Gastroesophageal sphincter (tissue), 4 donors: ENCODE measurements around the gene ZHX3. TPM values are rescaled to one million over a fixed set of nuclear protein-coding genes. Genes with fewer than 3 reads are reported as not detected.

Experiments used
- ATAC-seq: fragments of 150-250 bp; one replicate; pipeline ENCODE4 v1.9.1; 2016; ENCODE audit warnings: mild to moderate bottlenecking, moderate library complexity
- H3K27ac ChIP-seq, 4 donors: fragments of 200-600 bp; sonication (generic) in 3 of 4; 1 replicate in 3 of 4; 2 replicates in 1 of 4; pipeline ENCODE4 v1.5.1; 2016 to 2019
- H3K27me3 ChIP-seq: fragments of 200-600 bp; sonication (generic); one replicate; pipeline ENCODE4 v1.5.1; 2019
- H3K36me3 ChIP-seq, 2 donors: fragments of 200-600 bp; sonication (generic); one replicate each; pipeline ENCODE4 v1.5.1; 2019; ENCODE audit warnings: control low read depth in 1 of 2
- H3K4me1 ChIP-seq, 3 donors: fragments of 200-600 bp; sonication (generic); 1 replicate in 2 of 3; 2 replicates in 1 of 3; pipeline ENCODE4 v1.5.1; 2016 to 2019; ENCODE audit warnings: control low read depth in 2 of 3
- H3K4me3 ChIP-seq, 2 donors: fragments of 200-600 bp; sonication (generic); one replicate each; pipeline ENCODE4 v1.5.1; 2019; ENCODE audit warnings: mild to moderate bottlenecking in 1 of 2, moderate library complexity in 1 of 2
- H3K9me3 ChIP-seq, 3 donors: fragments of 200-600 bp; sonication (generic); one replicate each; pipeline ENCODE4 v1.5.1; 2017 to 2019; ENCODE audit warnings: control low read depth in 2 of 3
- EP300 ChIP-seq: sonication (generic); formaldehyde crosslinking; IDR thresholded peaks from one replicate; pipeline ENCODE4 v1.6.1; 2017; ENCODE audit warnings: antibody characterized with exemption, mild to moderate bottlenecking
- POLR2A ChIP-seq, 2 donors: fragments of 450-650 bp; IDR thresholded peaks; one replicate each; pipeline ENCODE4 v1.6.1; 2017; ENCODE audit warnings: antibody characterized with exemption in 2 of 2, mild to moderate bottlenecking in 2 of 2, moderate library complexity in 1 of 2
- POLR2AphosphoS5 ChIP-seq: sonication (generic); formaldehyde crosslinking; IDR thresholded peaks from one replicate; pipeline ENCODE4 v1.6.1; 2017; ENCODE audit warnings: antibody characterized with exemption
- WGBS, 2 donors: methylation state at CpG; one replicate each; pipeline ENCODE4 v1.1.5; 2018; ENCODE audit warnings: low coverage in 1 of 2; 5-methylcytosine and 5-hydroxymethylcytosine counted together
- total RNA-seq, 4 donors: library from RNA; depleted of rRNA; stranded (reverse); fragments of >200 nt; gene quantifications; one replicate each; pipeline ENCODE4 v1.1.0, GENCODE V29; 2016
- TF ChIP-seq, protein P1 (sequence below), 4 experiments: fragments of 200-600 bp in 2 of 4; fragments of 450-650 bp in 2 of 4; sonication (generic) in 1 of 4; IDR thresholded peaks; one replicate each; pipeline ENCODE4 v1.5.1; 2017 to 2019; ENCODE audit warnings: antibody characterized with exemption in 4 of 4, mild to moderate bottlenecking in 2 of 4, moderate library complexity in 2 of 4

Gene ZHX3
- total RNA-seq, 4 donors from 2014 or later, result 121 to 183 (median 155) TPM

DNA sequence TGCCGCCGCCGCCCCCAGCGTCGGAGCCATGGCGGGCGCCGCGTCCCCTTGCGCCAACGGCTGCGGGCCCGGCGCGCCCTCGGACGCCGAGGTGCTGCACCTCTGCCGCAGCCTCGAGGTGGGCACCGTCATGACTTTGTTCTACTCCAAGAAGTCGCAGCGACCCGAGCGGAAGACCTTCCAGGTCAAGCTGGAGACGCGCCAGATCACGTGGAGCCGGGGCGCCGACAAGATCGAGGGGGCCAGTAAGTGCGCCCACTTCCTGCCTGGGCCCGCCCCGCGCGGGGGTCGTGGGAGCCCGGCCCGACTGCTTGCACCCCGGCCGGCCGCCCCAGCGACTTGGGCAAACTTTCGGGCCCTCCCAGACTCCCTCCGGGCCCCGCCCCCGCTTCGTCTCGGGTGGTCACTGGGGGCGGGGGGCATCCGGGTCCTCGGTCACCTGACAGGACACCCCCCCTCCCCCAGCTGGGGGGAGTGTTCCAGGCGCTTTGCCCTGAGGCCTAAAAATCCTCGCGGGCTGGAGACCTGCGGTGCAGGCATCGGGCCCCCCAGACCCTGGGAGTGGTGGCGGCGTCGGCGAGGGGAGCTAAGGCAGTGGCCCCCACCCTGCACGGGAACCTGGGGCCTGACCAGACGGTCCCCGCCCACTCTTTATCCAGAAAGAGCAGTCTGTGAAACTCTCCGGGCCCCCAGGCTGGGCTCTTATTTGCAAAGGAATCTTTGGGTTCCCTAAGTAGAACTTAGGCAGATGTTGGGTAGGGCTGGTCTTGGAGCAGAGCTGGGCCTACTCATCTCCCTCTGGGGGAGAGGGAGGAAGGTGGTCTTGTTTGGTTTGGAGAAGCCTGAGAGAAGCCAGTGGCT lies 179.7 kb downstream of the ZHX3 start:
- no peaks in the 10 kb centered on the region for H3K27me3 ChIP-seq
- H3K4me1 ChIP-seq, result peaks cover 0 to 64% (median 35%) of the 10 kb centered on the region in 3 donors
- no peaks in the 10 kb centered on the region for H3K9me3 ChIP-seq
- H3K36me3 ChIP-seq, result no peaks in the 10 kb centered on the region
- no CpG with 5 or more reads among the region's 66 CpGs for WGBS, 2 donors
- peak overlapping the region; percentile 95 for H3K4me3 ChIP-seq
- H3K27ac ChIP-seq, result peak overlapping the region; percentile 81 to 99 (median 98)
- ATAC-seq, result peak; percentile 25
- peak in 1 of 2 donors; percentile 14 for TF ChIP-seq POLR2A (IDR thresholded peaks at IDR 0.05)
- TF ChIP-seq POLR2AphosphoS5, result peak; percentile 31
- TF ChIP-seq EP300, result no peak

DNA sequence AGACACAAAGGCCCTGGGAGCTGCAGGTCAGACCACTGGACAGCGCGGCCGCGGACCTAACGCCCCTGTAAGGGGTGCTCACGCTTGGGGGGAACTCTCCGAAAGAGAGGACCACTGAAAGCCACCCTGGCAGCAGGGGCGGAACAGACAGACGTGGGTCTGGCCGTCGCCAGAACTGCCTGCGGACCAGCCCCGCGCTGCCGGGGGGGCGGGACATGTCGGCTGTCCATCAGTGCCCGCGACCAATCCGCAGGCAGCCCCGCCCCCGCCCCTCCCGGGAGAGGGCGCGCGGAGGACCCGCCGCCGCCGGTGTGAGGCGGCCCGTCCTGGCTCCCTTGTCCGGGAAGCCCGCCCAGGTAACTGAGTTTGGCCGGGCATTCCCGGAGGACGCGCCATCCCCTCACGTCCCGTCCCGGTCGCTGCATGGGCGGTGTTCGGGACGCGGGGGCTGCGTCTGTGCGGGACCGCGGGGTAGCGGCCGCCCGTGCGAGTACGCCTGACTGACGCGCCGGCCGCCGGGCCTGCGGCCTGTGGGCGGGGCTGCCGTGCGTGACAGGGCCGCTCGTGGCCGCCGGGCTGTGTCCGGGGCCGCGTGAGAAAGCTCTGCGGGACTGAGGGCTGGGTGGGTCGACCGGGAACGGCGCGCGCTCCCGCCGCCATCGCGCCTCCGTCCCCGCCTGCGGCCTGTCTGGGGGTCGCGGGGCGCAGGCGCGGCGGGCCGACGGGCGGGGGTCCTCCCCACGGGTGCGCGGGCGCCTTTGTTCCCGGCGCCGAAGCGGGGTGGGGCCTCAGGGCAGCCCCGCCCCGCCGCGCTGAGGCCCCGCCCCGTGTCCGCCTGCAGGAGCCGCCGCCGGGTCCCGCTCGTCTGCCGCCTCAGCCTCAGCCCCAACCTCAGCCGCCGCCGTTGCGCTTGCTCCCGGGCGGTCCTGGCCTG lies 180.6 kb downstream of the ZHX3 start, which contains the start of gene PLCG1:
Gene PLCG1 (plus strand): TSS at position 864 of the 934 bp plus-strand sequence. CDS start 99 bp downstream, outside the sequence.
- peaks cover 0 to 55% (median 33%) of the 10 kb centered on the region in 3 donors for H3K4me1 ChIP-seq
- TF ChIP-seq EP300 (no peak), POLR2AphosphoS5 (peak; percentile 72), POLR2A (IDR thresholded peaks at IDR 0.05) (peak; percentile 72 to 75)
- TF ChIP-seq, protein P1, sequence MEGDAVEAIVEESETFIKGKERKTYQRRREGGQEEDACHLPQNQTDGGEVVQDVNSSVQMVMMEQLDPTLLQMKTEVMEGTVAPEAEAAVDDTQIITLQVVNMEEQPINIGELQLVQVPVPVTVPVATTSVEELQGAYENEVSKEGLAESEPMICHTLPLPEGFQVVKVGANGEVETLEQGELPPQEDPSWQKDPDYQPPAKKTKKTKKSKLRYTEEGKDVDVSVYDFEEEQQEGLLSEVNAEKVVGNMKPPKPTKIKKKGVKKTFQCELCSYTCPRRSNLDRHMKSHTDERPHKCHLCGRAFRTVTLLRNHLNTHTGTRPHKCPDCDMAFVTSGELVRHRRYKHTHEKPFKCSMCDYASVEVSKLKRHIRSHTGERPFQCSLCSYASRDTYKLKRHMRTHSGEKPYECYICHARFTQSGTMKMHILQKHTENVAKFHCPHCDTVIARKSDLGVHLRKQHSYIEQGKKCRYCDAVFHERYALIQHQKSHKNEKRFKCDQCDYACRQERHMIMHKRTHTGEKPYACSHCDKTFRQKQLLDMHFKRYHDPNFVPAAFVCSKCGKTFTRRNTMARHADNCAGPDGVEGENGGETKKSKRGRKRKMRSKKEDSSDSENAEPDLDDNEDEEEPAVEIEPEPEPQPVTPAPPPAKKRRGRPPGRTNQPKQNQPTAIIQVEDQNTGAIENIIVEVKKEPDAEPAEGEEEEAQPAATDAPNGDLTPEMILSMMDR (IDR thresholded peaks at IDR 0.05), result peak in 2 of 4 experiments; percentile 17 to 35

DNA sequence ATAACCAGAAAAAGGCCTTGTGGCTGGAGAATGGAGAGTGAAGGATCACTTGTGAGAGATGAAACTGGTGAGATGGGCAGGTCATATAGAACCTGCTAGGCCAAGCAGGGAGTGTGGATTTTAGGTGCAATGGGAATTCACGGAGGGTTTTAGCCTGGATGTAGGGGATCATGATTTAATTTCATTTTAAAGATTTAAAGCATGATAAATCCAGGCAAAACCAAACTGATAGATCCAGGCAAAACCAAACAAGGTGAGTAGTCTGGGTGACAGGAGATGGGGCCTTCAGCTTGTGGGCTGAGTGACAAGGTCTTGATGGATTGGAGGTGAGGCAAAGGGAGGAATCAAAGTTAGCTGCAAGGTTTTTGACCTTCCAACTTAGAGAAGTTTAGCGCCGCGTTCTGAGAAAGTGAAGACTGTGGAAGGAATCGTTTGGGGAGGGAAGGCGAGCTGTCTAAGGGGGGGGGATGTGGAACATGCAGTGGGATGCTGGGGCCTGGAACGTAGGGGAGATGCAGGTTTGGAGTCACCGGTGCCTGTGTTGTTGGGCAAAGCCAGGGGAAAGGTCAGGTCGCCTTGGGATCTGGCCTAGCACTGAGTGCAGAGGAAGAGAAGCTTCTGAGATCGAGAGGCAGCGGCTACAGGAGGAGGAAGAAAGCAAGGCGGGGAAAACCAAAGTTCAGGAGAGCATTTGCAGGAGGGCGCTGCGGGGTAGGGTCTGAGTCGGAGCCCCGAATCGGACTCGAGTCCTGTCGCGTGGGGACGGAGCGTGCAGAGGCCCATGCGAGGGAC lies 181.4 kb downstream of the ZHX3 start:
- no peaks in the 10 kb centered on the region for H3K36me3 ChIP-seq
- no peaks in the 10 kb centered on the region for H3K27me3 ChIP-seq
- peak overlapping the region; percentile 95 for H3K4me3 ChIP-seq
- ATAC-seq, result no peak
- WGBS, 2 donors, result 37 to 58% methylated on average over 9 to 12 of the region's 23 CpGs
- no peaks in the 10 kb centered on the region for H3K9me3 ChIP-seq
- TF ChIP-seq POLR2A (IDR thresholded peaks at IDR 0.05) (no peak), POLR2AphosphoS5 (no peak), EP300 (no peak)
- TF ChIP-seq, protein P1 (IDR thresholded peaks at IDR 0.05), result no peak
- peak overlapping the region; percentile 84 to 99 (median 98) for H3K27ac ChIP-seq
- H3K4me1 ChIP-seq, result peaks cover 0 to 47% (median 26%) of the 10 kb centered on the region in 3 donors

More for the DNA sequence above, 180.6 kb downstream of the ZHX3 start, which contains the start of gene PLCG1:
- ATAC-seq, result peak; percentile 90
- H3K27ac ChIP-seq, result peak within 1 kb of the TSS; percentile 84 to 99 (median 98)
- H3K9me3 ChIP-seq, result no peaks in the 10 kb centered on the region
- H3K4me3 ChIP-seq, result peak within 1 kb of the TSS; percentile 95
- H3K27me3 ChIP-seq, result no peaks in the 10 kb centered on the region
- no peaks in the 10 kb centered on the region for H3K36me3 ChIP-seq
- no CpG with 5 or more reads among the region's 121 CpGs for WGBS, 2 donors

DNA sequence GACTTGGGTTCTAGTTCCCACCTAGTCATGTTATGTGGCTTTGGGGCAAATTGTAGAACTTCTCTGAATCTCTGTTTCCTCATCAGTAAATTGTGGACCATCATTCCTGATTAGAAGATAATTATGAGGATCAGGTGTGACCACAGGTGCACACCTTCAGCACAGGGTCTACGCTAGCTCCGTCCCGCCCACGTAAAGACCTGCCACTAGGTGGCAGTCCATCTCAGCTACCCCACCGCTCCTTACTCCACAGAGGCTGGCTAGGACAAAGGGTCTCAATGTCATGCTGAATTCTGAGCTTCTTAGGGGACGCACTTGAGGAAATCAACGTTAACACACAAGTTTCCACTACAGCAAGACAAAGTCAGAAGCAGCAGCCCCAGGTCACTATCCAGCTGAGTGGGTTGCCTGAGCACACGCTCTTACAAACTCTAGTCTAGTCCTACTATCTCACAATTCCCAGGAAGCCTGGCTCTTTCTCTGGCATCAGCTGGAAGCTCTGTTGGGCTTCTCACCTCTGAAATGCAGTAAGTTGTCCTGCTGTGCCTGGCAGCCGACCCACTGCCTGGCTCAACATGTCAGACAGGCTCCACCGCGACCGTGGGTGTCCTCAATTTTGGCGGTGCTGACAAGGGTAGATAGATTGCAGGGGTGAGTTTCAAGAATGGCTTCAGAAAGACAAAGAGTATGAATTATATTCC lies 182.2 kb downstream of the ZHX3 start:
- TF ChIP-seq, protein P1 (IDR thresholded peaks at IDR 0.05), result peak in 3 of 4 experiments; percentile 56 to 72 (median 57)
- no peak for TF ChIP-seq POLR2AphosphoS5
- H3K27me3 ChIP-seq, result no peaks in the 10 kb centered on the region
- no peak overlapping the region for H3K27ac ChIP-seq
- peaks cover 0 to 39% (median 18%) of the 10 kb centered on the region in 3 donors for H3K4me1 ChIP-seq
- no peaks in the 10 kb centered on the region for H3K36me3 ChIP-seq
- no peak for ATAC-seq
- no peaks in the 10 kb centered on the region for H3K9me3 ChIP-seq
- WGBS, 2 donors, result 38 to 39% methylated on average over 5 to 8 of the region's 13 CpGs
- no peak overlapping the region for H3K4me3 ChIP-seq
